ENCODE data around the gene BAG5.

The BAG5 gene

DNA sequence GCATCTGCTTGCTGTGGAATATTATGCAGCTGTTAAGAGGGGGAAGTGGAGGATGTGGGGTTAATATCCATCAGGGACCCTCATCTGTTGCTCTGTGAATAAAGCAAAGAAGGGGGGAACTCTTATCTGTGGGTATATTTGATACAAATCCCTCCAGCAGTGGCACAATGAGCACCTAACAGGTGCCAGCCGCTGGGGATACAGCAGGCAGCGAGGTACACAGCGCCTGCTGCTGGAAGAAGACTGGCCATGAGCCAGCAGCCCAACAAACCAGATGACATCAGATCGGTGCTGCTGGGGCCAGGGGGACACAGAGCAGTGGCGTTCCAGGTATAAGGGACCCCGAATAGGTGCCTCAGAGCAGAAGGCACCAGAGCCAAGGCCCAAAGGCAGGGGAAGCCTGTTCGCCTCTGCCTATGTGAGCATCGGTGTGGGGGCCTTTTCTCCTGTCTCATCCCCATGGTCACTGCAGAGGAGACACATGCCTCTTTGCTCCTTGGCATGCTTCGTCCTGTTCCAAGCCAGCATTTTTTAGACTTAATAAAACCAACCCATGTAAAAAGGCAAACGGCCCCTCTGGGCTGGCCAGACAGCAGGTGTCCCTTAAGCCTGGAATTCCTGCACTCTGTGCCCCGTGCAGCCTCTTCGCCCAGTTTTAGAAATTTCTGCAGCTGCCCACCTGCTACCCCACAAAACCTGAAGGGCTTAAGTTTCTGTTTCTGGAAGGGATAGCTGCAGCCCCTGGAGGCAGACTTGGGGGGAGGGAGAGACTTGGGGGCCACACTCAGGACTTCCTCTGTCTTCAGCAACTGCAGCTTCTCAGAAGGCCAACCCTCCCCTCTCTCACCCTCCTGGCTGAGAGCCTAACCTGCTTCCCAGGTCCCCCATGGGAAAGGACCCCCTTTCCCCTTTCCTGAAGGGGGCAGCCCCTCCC is 38.2 kb downstream of the BAG5 start:
- TF ChIP-seq, protein P1, sequence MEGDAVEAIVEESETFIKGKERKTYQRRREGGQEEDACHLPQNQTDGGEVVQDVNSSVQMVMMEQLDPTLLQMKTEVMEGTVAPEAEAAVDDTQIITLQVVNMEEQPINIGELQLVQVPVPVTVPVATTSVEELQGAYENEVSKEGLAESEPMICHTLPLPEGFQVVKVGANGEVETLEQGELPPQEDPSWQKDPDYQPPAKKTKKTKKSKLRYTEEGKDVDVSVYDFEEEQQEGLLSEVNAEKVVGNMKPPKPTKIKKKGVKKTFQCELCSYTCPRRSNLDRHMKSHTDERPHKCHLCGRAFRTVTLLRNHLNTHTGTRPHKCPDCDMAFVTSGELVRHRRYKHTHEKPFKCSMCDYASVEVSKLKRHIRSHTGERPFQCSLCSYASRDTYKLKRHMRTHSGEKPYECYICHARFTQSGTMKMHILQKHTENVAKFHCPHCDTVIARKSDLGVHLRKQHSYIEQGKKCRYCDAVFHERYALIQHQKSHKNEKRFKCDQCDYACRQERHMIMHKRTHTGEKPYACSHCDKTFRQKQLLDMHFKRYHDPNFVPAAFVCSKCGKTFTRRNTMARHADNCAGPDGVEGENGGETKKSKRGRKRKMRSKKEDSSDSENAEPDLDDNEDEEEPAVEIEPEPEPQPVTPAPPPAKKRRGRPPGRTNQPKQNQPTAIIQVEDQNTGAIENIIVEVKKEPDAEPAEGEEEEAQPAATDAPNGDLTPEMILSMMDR (conservative IDR thresholded peaks at IDR 0.05; ENCODE audit: low read depth, low read length): no peak
- no peak overlapping the region for H3K4me3 ChIP-seq (ENCODE audit: low read depth, low read length)
- DNase-seq (ENCODE audit: low read depth): no peak

DNA sequence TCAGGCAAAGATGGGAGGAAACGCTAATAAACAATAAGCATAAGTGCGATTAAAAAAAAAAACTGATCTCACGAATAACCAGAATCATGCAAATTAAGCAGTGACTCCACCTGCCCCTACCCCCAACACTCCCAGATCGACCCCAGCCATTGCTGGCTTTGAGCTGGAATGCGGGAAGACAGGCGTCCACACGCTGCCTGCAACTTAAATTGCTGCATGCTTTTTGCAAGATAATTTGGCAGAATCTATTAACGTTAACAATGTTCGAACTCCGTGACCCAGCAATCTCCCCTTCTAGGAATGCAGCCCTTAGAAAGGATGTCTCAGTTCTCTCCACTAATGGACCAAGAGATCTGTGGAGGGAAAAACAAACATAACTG is 38.9 kb downstream of the BAG5 start:
- no peak for DNase-seq (ENCODE audit: low read depth)
- TF ChIP-seq, protein P1 (conservative IDR thresholded peaks at IDR 0.05; ENCODE audit: low read depth, low read length): no peak
- no peak overlapping the region for H3K4me3 ChIP-seq (ENCODE audit: low read depth, low read length)

DNA sequence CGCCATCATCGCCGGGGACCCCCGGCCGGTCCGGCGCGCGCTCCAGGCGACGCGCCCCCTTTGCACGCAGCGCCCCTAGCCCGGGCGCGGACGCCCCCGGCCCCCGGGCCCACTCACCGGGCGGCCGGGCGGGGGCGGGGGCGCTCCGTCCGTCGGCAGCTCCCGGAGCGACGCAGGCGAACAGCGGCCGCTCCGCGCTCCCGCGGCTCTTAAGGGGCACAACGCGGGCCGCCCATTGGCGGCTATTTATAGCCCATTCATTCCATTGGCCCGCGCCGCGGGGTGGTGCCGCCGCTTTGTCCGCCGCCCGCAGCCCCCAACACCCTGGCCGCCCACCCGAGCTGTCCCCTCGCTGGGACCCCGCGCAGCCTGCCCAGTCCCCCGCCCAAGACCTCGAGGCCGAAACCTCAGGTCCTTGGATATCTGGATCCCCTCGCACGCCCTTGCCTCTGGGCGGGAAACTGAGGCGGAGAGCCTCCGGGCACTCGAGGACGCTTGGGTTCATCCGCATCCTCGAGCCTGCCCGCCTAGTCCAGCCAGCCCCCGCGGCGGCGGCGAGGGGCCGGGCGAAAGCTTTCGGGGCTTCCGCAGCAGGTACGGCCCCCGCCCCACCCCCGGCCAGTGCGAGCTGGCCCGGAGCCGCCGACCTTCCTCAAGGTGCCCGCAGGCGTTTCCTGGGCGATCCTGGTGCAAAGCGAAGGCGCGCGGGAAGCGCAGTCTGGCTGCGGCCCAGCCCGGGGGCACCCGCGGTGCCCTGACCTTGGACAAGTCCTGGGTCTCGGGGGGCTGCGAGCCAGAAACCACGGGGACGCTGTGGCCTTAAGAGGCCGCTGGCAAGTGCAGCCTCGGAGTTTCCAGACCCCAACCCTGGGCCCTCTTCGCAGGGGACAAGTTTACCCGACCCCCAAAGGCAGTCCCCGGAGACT is 39.5 kb downstream of the BAG5 start, which contains the start of gene CKB:
CKB (minus strand) TSS at position 182 of the 926 bp plus-strand sequence. CDS start 337 bp downstream, outside the sequence.
- H3K4me3 ChIP-seq (ENCODE audit: low read depth, low read length): peak within 1 kb of the TSS; percentile 44
- TF ChIP-seq, protein P1 (conservative IDR thresholded peaks at IDR 0.05; ENCODE audit: low read depth, low read length): no peak
- DNase-seq (ENCODE audit: low read depth): peak; percentile 63

DNA sequence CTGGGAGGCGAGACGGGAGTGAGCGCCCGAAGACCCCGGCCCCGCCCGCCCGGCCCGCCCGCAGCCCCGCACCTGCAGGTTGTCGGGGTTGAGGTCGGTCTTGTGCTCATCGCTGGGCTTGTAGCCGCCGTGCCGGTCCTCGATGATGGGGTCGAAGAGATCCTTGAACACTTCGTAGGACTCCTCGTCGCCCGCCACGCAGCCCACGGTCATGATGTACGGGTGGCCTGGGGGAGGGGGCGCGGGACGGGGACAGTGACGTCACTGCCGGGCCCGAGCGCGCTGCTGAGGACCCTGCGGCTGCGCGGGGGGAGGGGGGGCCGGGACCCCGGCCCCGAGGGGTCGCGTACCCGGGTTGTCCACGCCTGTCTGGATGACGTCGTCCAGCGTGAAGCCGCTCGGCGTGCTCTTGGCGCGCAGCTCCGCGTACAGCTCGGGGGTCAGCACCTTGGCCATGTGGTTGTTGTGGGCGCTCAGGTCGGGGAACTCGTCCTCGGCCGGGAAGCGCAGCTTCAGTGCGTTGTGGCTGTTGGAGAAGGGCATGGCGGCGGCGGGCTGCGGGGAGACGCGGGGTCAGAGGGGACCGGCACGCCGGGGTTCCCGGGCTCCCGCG is 40.4 kb downstream of the BAG5 start:
- H3K4me3 ChIP-seq (ENCODE audit: low read depth, low read length): peak overlapping the region; percentile 44
- DNase-seq (ENCODE audit: low read depth): no peak
- TF ChIP-seq, protein P1 (conservative IDR thresholded peaks at IDR 0.05; ENCODE audit: low read depth, low read length): no peak

DNA sequence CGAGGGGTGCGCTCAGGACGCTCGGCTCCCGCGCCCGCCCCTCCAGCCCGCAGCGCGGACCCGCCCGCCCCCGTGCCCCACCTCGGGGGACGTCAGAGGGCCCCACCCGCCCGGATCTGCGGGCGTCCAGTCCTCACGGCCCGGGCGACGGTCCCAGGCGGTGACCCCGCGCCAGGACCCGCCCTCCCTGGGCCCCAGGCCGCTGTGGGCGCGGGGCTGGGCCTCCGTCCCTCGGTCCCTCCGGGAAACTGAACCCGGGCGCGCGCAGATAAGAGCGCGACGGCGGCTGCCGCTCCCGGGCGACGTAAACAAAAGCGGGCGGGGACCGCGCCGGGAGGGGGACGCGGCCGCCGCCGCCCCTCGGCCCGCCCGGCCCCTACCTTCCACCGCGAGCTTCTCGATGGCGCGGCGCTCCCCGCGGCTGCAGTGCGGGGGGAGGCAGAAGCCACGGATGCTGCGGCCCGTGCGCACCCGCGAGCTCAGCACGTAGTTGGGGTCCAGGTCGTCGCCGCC is 41.0 kb downstream of the BAG5 start:
- peak overlapping the region; percentile 44 for H3K4me3 ChIP-seq (ENCODE audit: low read depth, low read length)
- DNase-seq (ENCODE audit: low read depth): no peak
- TF ChIP-seq, protein P1 (conservative IDR thresholded peaks at IDR 0.05; ENCODE audit: low read depth, low read length): no peak

DNA sequence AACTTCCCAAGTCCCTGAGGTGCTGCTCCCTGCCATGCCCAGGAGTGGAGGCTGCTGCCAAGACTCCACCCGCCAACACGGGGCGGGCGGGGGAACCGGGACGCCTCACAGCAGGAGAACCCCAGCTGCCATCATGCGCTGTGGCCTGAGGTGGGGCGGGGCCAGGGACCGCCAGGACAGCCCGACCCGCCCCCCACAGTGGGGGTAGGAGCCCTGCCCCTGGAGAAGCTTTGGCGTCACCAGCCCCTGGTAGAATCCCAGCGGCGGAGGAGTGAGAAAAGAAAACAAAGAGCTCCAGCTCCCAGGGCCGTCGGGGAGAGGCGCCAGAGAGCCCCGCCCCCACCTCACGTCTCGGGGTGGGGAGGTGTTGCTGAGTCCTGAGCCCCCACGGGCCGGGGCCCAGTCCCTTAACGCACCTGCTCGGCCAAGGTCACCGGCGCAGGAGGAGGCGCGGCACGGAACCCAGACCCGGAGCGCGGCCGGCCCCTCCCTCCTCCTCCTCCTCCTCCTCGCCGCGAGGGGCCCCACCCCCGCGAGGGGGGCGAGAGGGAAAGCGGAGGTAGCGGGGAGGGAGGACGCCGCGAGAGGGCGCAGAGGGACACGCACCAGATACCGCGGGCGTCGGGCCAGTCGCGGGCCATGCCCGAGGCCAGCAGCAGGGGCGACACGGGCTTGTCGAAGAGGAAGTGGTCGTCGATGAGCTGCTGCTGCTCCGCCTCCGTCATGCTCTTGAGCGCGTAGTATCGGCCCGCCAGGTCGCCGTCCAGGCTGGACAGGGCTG is 41.6 kb downstream of the BAG5 start:
- TF ChIP-seq, protein P1 (conservative IDR thresholded peaks at IDR 0.05; ENCODE audit: low read depth, low read length): peak; percentile 43
- peak overlapping the region; percentile 44 for H3K4me3 ChIP-seq (ENCODE audit: low read depth, low read length)
- peak; percentile 71 for DNase-seq (ENCODE audit: low read depth)
